Measurements from ENCODE around the gene MARCHF10.
"Not testable (repeated sequence)": the region's sequence is repeated elsewhere in the genome, so short reads cannot be mapped to it uniquely, and the experiment has no call there.

MARCHF10 gene

DNA sequence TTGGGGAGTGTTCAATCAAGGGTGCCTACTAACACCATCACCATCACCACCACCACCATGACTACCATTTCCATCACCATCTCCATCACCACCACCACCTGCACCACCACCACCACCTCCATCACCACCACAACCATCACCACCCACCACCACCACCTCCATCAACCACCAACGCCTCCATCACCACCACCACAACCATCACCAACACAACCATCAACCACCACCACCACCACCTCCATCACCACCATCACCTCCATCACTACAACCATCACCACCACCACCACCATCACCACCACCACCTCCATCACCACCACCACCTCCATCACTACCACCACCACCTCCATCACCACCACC is 15.7 kb downstream of the MARCHF10 start:
- no peak for TF ChIP-seq ZFX (IDR thresholded peaks at IDR 0.05)
- TF ChIP-seq, protein P1, sequence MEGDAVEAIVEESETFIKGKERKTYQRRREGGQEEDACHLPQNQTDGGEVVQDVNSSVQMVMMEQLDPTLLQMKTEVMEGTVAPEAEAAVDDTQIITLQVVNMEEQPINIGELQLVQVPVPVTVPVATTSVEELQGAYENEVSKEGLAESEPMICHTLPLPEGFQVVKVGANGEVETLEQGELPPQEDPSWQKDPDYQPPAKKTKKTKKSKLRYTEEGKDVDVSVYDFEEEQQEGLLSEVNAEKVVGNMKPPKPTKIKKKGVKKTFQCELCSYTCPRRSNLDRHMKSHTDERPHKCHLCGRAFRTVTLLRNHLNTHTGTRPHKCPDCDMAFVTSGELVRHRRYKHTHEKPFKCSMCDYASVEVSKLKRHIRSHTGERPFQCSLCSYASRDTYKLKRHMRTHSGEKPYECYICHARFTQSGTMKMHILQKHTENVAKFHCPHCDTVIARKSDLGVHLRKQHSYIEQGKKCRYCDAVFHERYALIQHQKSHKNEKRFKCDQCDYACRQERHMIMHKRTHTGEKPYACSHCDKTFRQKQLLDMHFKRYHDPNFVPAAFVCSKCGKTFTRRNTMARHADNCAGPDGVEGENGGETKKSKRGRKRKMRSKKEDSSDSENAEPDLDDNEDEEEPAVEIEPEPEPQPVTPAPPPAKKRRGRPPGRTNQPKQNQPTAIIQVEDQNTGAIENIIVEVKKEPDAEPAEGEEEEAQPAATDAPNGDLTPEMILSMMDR (conservative IDR thresholded peaks at IDR 0.05), result no peak
- no peak overlapping the region for H3K27ac ChIP-seq

DNA sequence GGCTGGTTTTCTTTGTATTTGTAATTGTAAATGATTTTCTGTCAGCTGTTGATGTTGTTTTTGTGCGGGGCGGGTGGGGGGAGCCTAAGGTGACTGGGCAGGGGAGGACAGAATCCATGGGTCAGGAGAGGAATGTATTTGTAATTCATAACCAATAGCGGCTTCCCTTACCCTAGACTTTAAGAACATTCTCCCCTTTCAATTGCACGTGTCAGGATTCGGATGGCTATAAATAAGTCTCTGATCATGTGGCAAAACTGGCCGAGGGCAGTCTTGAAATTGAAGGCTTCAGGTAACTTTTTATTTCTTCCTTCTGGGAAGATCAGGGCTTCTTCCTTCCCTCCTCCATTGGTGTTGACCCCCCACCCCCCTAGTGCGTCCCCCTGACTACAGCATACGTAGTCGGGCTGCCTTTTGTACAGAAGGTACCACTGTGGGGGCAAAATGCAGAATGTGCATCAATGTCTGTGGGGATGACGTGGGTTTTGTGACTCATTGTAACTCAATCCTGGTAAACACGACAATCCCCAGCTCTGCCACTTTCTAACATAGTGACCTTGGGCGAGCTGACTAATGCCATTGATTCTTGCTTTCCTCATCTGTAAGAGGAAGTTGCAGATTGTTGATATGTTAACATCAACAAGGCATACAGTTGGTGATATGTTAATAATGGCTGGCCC is 16.2 kb downstream of the MARCHF10 start:
- no peak overlapping the region for H3K27ac ChIP-seq
- TF ChIP-seq ZFX (IDR thresholded peaks at IDR 0.05), result no peak
- TF ChIP-seq, protein P1 (conservative IDR thresholded peaks at IDR 0.05), result no peak

DNA sequence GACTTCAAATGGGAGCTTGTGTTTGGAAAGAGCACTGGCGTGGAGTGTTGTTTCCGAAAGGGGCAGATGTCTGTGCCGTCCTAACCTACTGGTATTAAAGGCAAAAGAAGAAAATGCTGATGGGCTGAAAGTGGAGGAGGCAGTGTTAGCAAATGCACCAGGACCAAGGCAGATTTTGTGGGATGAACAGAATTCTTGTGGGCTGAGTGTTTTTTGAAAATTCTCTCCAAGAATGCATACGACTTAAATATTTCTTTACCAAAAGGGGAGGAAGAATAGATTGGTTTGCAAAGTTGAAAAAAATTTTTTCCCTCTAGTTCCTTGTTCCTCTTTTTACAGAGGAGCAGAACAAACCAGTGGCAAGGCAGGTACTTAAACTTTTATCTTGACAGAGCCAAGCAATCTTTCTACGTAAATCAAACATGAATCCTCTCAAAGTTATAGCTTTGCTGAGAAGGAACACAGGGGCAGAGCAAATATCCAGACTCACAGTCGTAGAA is 16.8 kb downstream of the MARCHF10 start:
- TF ChIP-seq, protein P1 (conservative IDR thresholded peaks at IDR 0.05), result no peak
- TF ChIP-seq ZFX (IDR thresholded peaks at IDR 0.05), result no peak
- H3K27ac ChIP-seq, result no peak overlapping the region

DNA sequence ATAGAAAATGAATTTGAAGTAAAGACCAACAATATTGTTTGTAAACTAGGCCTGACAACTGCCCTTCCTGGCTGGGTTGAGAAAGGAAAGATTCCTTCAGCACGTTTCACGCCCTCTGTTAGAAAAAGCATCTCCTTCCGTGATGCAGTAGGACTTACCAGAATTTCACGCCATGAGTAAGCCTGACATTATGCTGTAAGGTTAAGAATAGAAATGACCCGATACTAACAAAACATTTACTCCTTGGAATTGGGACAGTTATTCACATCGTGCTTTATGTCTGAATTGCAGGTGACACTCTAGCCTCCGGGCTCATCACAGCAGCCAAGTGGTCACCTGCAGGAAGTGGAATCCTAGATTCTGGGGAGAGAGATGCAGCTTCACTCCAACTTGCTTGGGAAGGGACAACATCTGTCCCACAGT is 17.5 kb downstream of the MARCHF10 start:
- no peak overlapping the region for H3K27ac ChIP-seq
- TF ChIP-seq ZFX (IDR thresholded peaks at IDR 0.05), result no peak

DNA sequence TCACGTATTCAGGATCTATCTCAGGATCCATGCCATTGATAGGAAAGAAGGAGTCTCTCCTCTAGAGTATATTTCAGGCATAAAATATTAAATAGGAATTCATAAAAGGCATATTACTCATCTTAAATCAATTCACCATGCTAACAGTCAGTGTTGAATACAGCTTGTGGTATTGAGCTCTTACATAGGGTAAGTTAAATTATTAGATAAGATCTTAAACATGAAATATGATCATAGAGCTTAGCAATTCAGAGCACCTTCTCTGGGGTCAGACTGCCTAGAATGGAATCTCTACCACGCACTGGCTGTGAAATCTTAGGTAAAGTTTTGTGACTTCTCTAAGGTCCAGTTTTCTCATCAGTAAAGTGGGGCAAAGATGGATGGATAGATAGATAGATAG is 20.7 kb downstream of the MARCHF10 start:
- TF ChIP-seq, protein P1 (conservative IDR thresholded peaks at IDR 0.05), result no peak
- no peak for TF ChIP-seq ZFX (IDR thresholded peaks at IDR 0.05)
- H3K27ac ChIP-seq, result no peak overlapping the region

DNA sequence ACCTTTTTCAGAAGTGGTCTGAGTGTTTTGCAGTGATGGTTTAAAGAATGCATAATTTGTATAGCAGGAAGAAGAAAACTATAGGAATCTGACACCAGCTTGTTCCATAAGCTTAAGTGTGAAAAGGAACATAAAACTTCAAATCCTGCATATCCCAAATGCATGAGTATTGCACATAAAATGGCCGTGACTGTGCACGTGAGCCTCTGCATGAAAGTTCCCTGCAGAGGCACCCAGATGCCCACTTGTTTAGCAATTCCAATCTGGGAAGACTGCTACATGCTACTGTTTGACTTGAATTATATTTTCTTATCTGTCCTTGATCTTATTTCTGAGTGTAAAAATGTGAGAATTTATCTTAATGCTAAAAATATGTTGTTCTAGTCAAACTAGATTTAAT is 21.5 kb downstream of the MARCHF10 start:
- no peak overlapping the region for H3K27ac ChIP-seq

DNA sequence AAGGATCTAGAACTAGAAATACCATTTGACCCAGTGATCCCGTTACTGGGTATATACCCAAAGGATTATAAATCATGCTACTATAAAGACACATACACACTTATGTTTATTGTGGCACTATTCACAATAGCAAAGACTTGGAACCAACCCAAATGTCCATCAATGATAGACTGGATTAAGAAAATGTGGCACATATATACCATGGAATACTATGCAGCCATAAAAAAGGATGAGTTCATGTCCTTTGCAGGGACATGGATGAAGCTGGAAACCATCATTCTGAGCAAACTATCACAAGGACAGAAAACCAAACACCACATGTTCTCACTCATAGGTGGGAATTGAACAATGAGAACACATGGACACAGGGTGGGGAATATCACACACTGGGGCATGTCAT is 22.1 kb downstream of the MARCHF10 start:
- H3K27ac ChIP-seq, result not testable (repeated sequence)

More for the DNA sequence above, 21.5 kb downstream of the MARCHF10 start:
- no peak for TF ChIP-seq ZFX (IDR thresholded peaks at IDR 0.05)
- TF ChIP-seq, protein P1 (conservative IDR thresholded peaks at IDR 0.05), result no peak

DNA sequence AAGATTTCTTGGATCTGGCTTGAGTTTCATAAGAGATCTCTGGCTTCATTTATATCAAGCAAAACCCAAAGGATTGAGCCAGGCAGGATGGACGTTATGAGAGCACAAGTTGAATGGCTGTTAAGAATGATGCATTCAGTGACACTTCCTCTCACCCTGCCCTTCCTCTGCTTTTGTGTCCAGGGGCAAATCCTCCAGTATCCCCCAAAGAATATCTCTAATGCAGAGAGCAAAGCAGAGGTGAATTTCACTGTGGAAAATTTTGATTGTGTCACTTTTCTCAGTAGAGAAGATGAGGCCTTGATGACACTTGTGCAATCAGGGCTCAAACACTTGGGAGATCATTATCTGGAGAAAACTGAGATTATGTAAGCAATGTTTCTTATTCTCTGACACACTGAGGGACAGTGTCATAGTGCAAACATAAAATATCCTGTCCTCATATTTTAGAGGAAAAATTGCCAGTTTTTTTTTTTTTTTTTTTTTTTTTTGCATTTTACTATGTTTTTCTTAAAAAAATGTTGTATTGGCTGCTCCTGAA is 25.3 kb downstream of the MARCHF10 start:
- no peak overlapping the region for H3K27ac ChIP-seq
- TF ChIP-seq, protein P1 (conservative IDR thresholded peaks at IDR 0.05), result no peak
- no peak for TF ChIP-seq ZFX (IDR thresholded peaks at IDR 0.05)
